ENCODE measurements around the gene COTL1. TPM values are rescaled to one million over a fixed set of nuclear protein-coding genes. Genes with fewer than 3 reads are reported as not detected.

COTL1 gene
- total and polyA plus RNA-seq, 9 of the 15 experiments (the other 6 are each of a cell fraction or from before 2014, with no cell fraction given): 27.7 to 185 (median 72.5) TPM

GRCh38 chr16:84617791-84618580 is at the start of gene COTL1 (continued):
- no peak for TF ChIP-seq ELK3 (CRISPR knock-in tag; IDR thresholded peaks at IDR 0.05)
- no peak for TF ChIP-seq RBM14 (IDR thresholded peaks at IDR 0.05; ENCODE audit: borderline replicate concordance, insufficient read depth, low read depth, low read length)
- no peak for TF ChIP-seq MTF1 (CRISPR knock-in tag; IDR thresholded peaks at IDR 0.05; ENCODE audit: borderline replicate concordance)
- no peak for TF ChIP-seq U2AF1 (optimal IDR thresholded peaks at IDR 0.05; ENCODE audit: low read depth, low read length)
- peak; percentile 41; the same call in 1 of the 2 replicates for TF ChIP-seq E2F3 (CRISPR knock-in tag; IDR thresholded peaks at IDR 0.05)
- no peak for TF ChIP-seq THRB (CRISPR knock-in tag; conservative IDR thresholded peaks at IDR 0.05)
- TF ChIP-seq ZKSCAN8 (CRISPR knock-in tag; IDR thresholded peaks at IDR 0.05): no peak
- TF ChIP-seq ZNF280A (IDR thresholded peaks at IDR 0.05; ENCODE audit: low read depth, partially characterized antibody): no peak
- TF ChIP-seq GATAD2B (IDR thresholded peaks at IDR 0.05; ENCODE audit: borderline replicate concordance): peak; percentile 100
- no peak for TF ChIP-seq ZNF140 (CRISPR knock-in tag; IDR thresholded peaks at IDR 0.05)
- no peak for TF ChIP-seq BCL6 (CRISPR knock-in tag; IDR thresholded peaks at IDR 0.05)
- no peak; the same call in 1 of the 2 replicates for TF ChIP-seq PHF21A (IDR thresholded peaks at IDR 0.05; ENCODE audit: borderline replicate concordance, low read depth)
- peak; percentile 84 for TF ChIP-seq RBBP5 (IDR thresholded peaks at IDR 0.05; ENCODE audit: borderline replicate concordance, insufficient read depth, low read length, poor library complexity, severe bottlenecking)
- no peak for TF ChIP-seq ZNF282 (CRISPR knock-in tag; IDR thresholded peaks at IDR 0.05)
- TF ChIP-seq SLC30A9 (CRISPR knock-in tag; IDR thresholded peaks at IDR 0.05): no peak
- no peak for TF ChIP-seq ZNF695 (CRISPR knock-in tag; IDR thresholded peaks at IDR 0.05)
- TF ChIP-seq YY1 (IDR thresholded peaks at IDR 0.05; ENCODE audit: borderline replicate concordance in 1 of 3, control insufficient read depth in 1 of 3, extremely low read depth in 1 of 3, insufficient read depth in 3 of 3, insufficient read length in 1 of 3, insufficient replicate concordance in 2 of 3, low read depth in 1 of 3, low read length in 2 of 3): peak in 2 of 3 experiments; percentile 6 to 16
- 0 out of 2 replicates have a peak, but pooled peaks have one; percentile 3 for TF ChIP-seq NFE2 (IDR thresholded peaks at IDR 0.05; ENCODE audit: low read depth)
- TF ChIP-seq MXI1 (IDR thresholded peaks at IDR 0.05; ENCODE audit: low read depth, low read length): no peak
- TF ChIP-seq ZNF707 (CRISPR knock-in tag; conservative IDR thresholded peaks at IDR 0.05): no peak
- TF ChIP-seq ETS1 (conservative IDR thresholded peaks at IDR 0.05; ENCODE audit: control insufficient read depth, low read depth, low read length): peak; percentile 55
- peak; percentile 75 to 79 for TF ChIP-seq NRF1 (conservative IDR thresholded peaks at IDR 0.05 in 1 of 2, IDR thresholded peaks at IDR 0.05 in 1 of 2)

Measured in K562 (cell line).